Measurements from ENCODE around the gene CDKN1A.

Gene CDKN1A

DNA sequence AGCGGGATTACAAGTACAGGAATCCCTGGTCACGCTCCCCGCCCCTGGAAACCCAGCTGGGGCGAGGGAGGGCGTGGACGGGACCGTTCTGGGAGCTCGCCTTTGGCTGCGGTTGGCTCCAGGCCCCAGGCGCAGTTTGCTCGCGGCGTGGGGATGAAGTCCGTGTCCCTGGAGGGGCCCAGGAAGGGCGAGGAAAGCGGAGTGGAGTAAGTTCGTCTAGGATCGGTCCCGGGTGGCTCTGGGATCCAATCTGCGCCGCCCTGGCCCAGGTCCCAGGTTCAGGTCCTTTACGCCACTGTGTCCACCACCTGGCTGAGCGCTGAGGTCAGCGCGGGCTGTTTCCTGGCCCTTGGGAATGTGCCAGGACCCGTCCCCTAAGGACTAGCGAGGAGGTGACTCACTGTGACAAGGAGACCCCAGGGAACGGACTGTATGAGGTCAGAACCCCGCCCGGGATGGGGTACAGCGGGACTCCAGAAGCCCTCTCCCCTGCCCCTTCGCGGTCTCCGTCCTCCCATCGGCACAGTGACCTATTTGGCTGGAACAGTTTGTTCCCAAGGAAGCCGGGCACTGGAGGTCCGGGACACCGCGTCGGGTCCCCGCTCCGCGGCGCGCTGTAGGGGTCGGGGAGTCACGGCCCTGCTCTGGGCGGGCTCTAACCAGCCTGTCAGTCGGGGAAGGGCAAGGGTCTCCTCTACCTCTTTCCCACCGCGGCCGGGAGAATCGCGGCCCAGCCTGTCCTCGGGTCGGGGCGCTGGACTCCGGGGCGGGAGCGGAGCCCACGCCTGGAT lies 724 bp downstream of the CDKN1A start:
- Mint-ChIP-seq H3K9me3 (no peaks in the 10 kb centered on the region), H3K4me1 (ENCODE audit: low read depth) (peaks cover 60% of the 10 kb centered on the region), H3K27ac (peak overlapping the region; percentile 94), H3K36me3 (ENCODE audit: low read depth) (peaks cover 30% of the 10 kb centered on the region), H3K27me3 (peaks cover 15% of the 10 kb centered on the region), H3K4me3 (peak overlapping the region; percentile 94)
- DNase-seq: peak; percentile 64

DNA sequence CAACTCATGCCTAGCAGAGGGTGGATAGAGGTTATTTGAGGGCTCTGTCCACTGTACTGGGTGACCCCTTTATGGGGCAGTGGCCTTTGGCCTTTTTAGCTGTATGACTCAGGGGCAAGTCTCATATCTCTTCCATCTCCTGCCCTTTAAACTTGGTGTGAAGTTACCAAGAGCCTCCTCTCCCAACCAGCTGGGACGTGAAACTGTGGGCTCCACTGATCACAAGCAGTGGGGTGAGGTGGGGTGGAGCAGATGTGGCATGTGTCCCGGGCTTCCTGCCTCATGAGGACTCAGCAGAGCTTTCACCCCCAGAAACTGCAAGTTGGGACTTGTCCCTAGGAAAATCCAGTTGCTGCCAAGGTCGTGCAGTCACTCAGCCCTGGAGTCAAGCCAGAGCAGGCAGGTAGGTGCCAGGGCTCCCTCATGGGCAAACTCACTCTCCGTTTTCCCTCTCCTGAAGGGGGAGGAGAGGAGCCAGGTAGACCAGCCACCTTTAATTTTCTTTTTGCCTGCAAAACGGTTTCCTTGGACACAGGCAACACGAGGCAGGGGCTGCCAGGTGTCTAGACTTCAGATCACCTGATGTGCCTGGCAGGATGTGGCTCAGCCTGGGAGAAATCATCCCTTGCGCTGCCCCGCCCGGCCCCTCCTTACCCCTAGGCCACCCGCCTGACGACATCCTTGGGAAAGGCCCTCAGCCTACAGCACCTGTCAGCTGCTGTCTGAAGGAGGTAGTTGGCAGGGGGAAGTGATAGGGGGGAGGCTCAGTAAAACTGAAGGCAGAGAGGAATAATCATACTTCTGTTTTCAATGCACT lies 4.0 kb downstream of the CDKN1A start:
- H3K9me3 Mint-ChIP-seq: no peaks in the 10 kb centered on the region
- H3K4me3 Mint-ChIP-seq: peak overlapping the region; percentile 39
- H3K36me3 Mint-ChIP-seq (ENCODE audit: low read depth): peaks cover 62% of the 10 kb centered on the region
- peak overlapping the region; percentile 70 for H3K27ac Mint-ChIP-seq
- peaks cover 9% of the 10 kb centered on the region for H3K27me3 Mint-ChIP-seq
- DNase-seq: peak; percentile 68
- peaks cover 46% of the 10 kb centered on the region for H3K4me1 Mint-ChIP-seq (ENCODE audit: low read depth)

DNA sequence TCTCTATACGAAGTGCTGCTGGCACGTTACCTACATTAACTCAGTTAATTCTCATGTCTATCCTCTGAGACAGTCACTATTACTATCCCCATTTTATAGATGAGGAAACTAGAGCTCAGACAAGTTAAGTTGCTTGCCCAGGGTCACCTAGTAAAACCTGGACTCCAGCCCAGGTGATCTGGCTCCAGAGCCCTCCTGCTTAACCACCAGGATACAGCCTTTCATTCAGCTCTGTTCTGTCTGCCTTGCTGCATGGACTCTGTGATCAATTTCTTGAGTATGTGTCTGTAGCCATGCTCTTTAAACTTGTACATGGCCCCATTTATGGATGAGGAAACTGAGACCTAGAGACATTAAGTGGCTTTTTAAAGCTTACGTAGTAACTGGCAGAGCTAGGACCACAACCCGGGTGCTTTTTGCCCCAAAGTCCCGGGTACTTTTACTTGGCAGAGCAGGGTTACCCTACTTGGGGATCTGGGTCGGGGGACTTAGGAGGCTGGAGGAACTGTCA lies 4.7 kb downstream of the CDKN1A start:
- peak overlapping the region; percentile 39 for H3K4me3 Mint-ChIP-seq

DNA sequence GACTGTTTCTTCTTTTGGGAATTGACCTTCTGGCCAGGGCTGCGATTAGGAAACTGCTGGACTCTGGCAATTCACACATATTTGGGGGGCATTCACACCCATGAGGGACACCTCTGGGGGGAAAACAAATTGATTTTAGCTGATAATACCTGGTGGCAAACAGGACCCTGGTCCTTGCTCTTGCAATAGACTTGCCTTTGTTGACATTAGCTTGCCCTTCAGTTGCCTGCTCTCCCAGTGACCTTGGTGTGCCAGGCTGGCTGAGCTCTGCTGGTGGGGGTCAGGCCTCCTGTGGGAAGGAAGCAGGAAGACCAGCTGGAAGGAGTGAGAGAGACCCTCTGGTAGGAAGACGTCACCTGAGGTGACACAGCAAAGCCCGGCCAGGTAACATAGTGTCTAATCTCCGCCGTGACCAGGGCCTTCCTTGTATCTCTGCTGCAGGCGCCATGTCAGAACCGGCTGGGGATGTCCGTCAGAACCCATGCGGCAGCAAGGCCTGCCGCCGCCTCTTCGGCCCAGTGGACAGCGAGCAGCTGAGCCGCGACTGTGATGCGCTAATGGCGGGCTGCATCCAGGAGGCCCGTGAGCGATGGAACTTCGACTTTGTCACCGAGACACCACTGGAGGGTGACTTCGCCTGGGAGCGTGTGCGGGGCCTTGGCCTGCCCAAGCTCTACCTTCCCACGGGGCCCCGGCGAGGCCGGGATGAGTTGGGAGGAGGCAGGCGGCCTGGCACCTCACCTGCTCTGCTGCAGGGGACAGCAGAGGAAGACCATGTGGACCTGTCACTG lies 5.3 kb downstream of the CDKN1A start:
- H3K36me3 Mint-ChIP-seq (ENCODE audit: low read depth): peaks cover 60% of the 10 kb centered on the region

More for the DNA sequence above, 4.7 kb downstream of the CDKN1A start:
- H3K9me3 Mint-ChIP-seq: no peaks in the 10 kb centered on the region
- peaks cover 4% of the 10 kb centered on the region for H3K27me3 Mint-ChIP-seq
- H3K27ac Mint-ChIP-seq: peak overlapping the region; percentile 70
- peaks cover 39% of the 10 kb centered on the region for H3K4me1 Mint-ChIP-seq (ENCODE audit: low read depth)
- no peak for DNase-seq
- H3K36me3 Mint-ChIP-seq (ENCODE audit: low read depth): peaks cover 64% of the 10 kb centered on the region

DNA sequence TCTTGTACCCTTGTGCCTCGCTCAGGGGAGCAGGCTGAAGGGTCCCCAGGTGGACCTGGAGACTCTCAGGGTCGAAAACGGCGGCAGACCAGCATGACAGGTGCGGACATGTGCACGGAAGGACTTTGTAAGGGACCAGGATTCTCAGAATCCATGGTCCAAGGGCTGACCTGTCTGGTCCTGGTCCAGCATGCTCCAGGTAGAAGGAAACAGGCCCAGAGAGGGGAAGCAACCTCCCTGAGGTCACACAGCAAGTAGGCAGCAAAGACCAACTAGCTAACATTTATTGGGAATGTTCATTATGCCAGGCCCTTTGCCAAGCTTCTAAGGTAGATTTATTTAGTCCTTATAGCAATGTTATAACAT lies 5.9 kb downstream of the CDKN1A start:
- peaks cover 56% of the 10 kb centered on the region for H3K36me3 Mint-ChIP-seq (ENCODE audit: low read depth)
- DNase-seq: no peak
- no peaks in the 10 kb centered on the region for H3K9me3 Mint-ChIP-seq
- no peak overlapping the region for H3K4me3 Mint-ChIP-seq
- peaks cover 31% of the 10 kb centered on the region for H3K4me1 Mint-ChIP-seq (ENCODE audit: low read depth)
- H3K27me3 Mint-ChIP-seq: no peaks in the 10 kb centered on the region
- no peak overlapping the region for H3K27ac Mint-ChIP-seq

More for the DNA sequence above, 5.3 kb downstream of the CDKN1A start:
- peak overlapping the region; percentile 70 for H3K27ac Mint-ChIP-seq
- H3K4me3 Mint-ChIP-seq: no peak overlapping the region
- no peak for DNase-seq
- peaks cover 34% of the 10 kb centered on the region for H3K4me1 Mint-ChIP-seq (ENCODE audit: low read depth)
- peaks cover under 1% of the 10 kb centered on the region for H3K27me3 Mint-ChIP-seq
- no peaks in the 10 kb centered on the region for H3K9me3 Mint-ChIP-seq

DNA sequence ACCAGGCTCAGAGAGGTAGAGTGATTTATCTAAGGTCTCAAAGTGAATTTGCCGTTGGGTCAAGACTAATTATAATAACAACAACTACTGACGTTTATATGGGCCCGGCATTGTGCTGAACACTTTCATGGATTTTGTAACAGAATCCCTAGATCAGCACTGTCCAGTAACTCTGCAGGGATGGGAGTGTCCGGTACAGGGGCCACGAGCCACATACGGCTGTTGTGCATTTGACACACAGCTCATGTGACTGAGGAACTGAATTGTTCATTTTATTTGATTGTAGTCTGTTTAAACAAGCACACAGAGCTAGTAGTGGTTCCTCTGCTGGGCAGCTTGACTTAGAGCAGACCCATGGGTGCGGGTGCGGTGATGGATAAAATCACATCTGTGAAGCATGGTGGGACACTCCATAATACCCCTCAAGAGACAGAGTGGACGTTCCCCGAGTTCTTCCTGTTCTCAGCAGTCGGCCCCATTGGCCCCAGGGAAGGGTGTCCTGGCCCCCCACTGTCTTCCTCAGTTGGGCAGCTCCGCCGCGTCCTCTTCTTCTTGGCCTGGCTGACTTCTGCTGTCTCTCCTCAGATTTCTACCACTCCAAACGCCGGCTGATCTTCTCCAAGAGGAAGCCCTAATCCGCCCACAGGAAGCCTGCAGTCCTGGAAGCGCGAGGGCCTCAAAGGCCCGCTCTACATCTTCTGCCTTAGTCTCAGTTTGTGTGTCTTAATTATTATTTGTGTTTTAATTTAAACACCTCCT lies 6.8 kb downstream of the CDKN1A start:
- H3K27me3 Mint-ChIP-seq: no peaks in the 10 kb centered on the region
- no peak for DNase-seq
- H3K36me3 Mint-ChIP-seq (ENCODE audit: low read depth): peaks cover 54% of the 10 kb centered on the region

DNA sequence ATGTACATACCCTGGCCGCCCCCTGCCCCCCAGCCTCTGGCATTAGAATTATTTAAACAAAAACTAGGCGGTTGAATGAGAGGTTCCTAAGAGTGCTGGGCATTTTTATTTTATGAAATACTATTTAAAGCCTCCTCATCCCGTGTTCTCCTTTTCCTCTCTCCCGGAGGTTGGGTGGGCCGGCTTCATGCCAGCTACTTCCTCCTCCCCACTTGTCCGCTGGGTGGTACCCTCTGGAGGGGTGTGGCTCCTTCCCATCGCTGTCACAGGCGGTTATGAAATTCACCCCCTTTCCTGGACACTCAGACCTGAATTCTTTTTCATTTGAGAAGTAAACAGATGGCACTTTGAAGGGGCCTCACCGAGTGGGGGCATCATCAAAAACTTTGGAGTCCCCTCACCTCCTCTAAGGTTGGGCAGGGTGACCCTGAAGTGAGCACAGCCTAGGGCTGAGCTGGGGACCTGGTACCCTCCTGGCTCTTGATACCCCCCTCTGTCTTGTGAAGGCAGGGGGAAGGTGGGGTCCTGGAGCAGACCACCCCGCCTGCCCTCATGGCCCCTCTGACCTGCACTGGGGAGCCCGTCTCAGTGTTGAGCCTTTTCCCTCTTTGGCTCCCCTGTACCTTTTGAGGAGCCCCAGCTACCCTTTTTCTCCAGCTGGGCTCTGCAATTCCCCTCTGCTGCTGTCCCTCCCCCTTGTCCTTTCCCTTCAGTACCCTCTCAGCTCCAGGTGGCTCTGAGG lies 7.6 kb downstream of the CDKN1A start:
- Mint-ChIP-seq H3K36me3 (ENCODE audit: low read depth) (peaks cover 50% of the 10 kb centered on the region), H3K27me3 (no peaks in the 10 kb centered on the region), H3K4me1 (ENCODE audit: low read depth) (peaks cover 31% of the 10 kb centered on the region), H3K27ac (no peak overlapping the region), H3K4me3 (no peak overlapping the region), H3K9me3 (no peaks in the 10 kb centered on the region)
- DNase-seq: no peak

More for the DNA sequence above, 6.8 kb downstream of the CDKN1A start:
- Mint-ChIP-seq H3K4me1 (ENCODE audit: low read depth) (peaks cover 31% of the 10 kb centered on the region), H3K9me3 (no peaks in the 10 kb centered on the region), H3K4me3 (no peak overlapping the region), H3K27ac (no peak overlapping the region)

DNA sequence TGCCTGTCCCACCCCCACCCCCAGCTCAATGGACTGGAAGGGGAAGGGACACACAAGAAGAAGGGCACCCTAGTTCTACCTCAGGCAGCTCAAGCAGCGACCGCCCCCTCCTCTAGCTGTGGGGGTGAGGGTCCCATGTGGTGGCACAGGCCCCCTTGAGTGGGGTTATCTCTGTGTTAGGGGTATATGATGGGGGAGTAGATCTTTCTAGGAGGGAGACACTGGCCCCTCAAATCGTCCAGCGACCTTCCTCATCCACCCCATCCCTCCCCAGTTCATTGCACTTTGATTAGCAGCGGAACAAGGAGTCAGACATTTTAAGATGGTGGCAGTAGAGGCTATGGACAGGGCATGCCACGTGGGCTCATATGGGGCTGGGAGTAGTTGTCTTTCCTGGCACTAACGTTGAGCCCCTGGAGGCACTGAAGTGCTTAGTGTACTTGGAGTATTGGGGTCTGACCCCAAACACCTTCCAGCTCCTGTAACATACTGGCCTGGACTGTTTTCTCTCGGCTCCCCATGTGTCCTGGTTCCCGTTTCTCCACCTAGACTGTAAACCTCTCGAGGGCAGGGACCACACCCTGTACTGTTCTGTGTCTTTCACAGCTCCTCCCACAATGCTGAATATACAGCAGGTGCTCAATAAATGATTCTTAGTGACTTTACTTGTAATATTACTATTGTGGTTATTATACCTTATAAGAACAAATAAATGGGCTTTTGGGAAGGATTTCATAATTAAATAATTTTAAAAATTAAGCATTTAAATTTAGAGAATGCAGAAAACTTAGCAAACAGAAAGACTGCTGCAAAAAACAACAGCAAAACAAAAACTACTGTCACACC lies 8.4 kb downstream of the CDKN1A start:
- H3K36me3 Mint-ChIP-seq (ENCODE audit: low read depth): peaks cover 48% of the 10 kb centered on the region
- H3K4me3 Mint-ChIP-seq: no peak overlapping the region
- no peaks in the 10 kb centered on the region for H3K9me3 Mint-ChIP-seq
- no peak overlapping the region for H3K27ac Mint-ChIP-seq
- no peak for DNase-seq
- peaks cover 35% of the 10 kb centered on the region for H3K4me1 Mint-ChIP-seq (ENCODE audit: low read depth)
- no peaks in the 10 kb centered on the region for H3K27me3 Mint-ChIP-seq

DNA sequence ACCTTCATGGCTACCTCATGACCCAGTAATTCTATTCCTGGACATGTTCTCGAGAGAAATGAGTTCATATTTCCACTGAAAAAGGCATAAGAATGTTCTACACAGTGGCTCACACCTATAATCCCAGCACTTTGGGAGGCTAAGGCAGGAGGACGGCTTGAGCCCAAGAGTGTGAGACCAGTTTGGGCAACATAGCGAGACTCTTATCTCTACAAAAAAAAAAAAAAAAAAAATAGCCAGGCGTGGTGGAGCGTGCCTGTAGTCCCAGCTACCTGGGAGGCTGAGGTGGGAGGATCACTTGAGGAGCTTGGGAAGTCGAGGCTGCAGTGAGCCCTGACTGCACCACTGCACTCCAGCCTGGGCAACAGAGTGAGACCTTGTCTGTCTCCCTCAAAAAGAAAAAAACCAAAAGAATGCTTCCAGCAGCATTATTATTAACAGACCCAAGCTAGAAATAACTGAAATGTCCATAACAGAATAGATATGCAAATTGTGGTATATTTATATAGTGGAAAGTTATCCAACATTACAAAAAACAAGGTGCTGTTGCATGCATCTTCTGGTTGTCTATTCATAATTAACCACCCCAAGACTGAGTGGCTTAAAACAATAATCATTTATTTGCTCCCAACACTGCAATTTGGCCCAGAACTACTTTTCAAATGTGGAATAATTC lies 9.7 kb downstream of the CDKN1A start:
- Mint-ChIP-seq H3K4me3 (no peak overlapping the region), H3K4me1 (ENCODE audit: low read depth) (peaks cover 32% of the 10 kb centered on the region), H3K36me3 (ENCODE audit: low read depth) (peaks cover 45% of the 10 kb centered on the region), H3K9me3 (no peaks in the 10 kb centered on the region), H3K27ac (no peak overlapping the region), H3K27me3 (no peaks in the 10 kb centered on the region)
- DNase-seq: no peak

DNA sequence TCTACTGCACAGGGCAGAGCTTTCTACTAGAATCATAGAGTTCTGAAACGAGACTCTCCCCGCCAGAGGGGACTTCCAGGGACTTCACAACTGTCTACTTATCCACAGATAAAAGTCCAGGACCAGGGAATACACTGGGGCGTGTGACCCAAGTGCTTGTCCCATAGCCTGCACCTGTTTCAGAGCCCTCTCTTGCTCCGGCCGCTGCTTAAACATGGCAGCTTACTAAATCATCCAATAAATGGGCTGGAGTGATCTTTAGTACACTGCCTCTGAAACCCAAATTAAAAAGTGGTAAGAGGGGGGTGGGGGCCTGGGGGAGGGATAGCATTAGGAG lies 10.2 kb downstream of the CDKN1A start:
- no peaks in the 10 kb centered on the region for H3K9me3 Mint-ChIP-seq
- no peaks in the 10 kb centered on the region for H3K27me3 Mint-ChIP-seq
- H3K4me3 Mint-ChIP-seq: no peak overlapping the region
- peaks cover 40% of the 10 kb centered on the region for H3K36me3 Mint-ChIP-seq (ENCODE audit: low read depth)
- no peak overlapping the region for H3K27ac Mint-ChIP-seq
- DNase-seq: no peak
- peaks cover 27% of the 10 kb centered on the region for H3K4me1 Mint-ChIP-seq (ENCODE audit: low read depth)

DNA sequence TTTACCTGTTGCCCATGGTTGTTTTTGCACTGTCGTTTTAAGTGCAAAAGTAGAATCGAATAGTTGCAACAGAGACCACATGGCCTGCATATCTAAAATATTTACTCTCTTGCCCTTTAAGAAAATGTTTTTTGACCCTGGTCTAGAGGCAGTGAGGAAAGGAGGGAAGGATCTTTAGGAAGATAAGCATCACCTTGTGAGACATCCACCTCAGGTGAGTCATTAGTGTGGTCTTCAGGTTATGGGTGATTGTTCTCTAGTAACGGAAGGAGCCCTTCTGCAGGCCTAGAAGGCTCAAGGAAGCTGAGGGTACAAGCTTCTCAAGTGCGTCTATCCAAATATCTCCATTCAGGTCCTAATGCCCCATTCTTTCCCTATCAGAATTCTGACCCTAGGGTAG lies 12.5 kb downstream of the CDKN1A start:
- Mint-ChIP-seq H3K9me3 (no peaks in the 10 kb centered on the region), H3K4me1 (ENCODE audit: low read depth) (peaks cover 38% of the 10 kb centered on the region), H3K27me3 (no peaks in the 10 kb centered on the region), H3K27ac (no peak overlapping the region), H3K36me3 (ENCODE audit: low read depth) (peaks cover 16% of the 10 kb centered on the region), H3K4me3 (no peak overlapping the region)
- no peak for DNase-seq

DNA sequence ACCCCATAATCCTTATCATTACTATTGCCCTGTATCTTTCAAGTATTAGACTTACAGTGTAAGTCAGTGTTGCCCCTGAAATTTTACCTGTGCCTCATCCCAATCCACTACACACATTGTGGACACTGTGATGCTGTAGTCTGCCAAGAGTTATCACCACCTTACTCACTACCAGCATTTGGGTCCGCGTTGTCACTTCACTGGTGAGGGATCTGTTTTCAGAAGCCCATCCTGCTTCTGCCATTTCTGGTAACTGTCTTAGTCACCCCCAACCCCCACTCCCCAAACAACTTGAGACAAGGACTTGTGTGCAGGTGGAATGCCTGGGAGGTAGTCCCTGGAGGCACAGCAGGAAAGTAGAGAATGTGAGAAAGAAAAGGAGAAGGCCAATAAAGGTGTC lies 13.1 kb downstream of the CDKN1A start:
- DNase-seq: no peak
- Mint-ChIP-seq H3K4me1 (ENCODE audit: low read depth) (peaks cover 38% of the 10 kb centered on the region), H3K27me3 (no peaks in the 10 kb centered on the region), H3K9me3 (no peaks in the 10 kb centered on the region), H3K4me3 (no peak overlapping the region), H3K27ac (no peak overlapping the region), H3K36me3 (ENCODE audit: low read depth) (peaks cover 11% of the 10 kb centered on the region)

All from activated T-cell treated with anti-CD3 and anti-CD28 coated beads, Interleukin-2, amount 50 U/mL, for 24 hours (primary cell).